Left lobe of liver (tissue), 2 donors: Measurements from ENCODE around the gene AMDHD1. TPM values are rescaled to one million over a fixed set of nuclear protein-coding genes. Genes with fewer than 3 reads are reported as not detected.

Experiments used
- ATAC-seq: fragments of 200-7000 bp; cut with Tn5 transposase; one replicate; pipeline ENCODE4 v1.9.1; 2020; ENCODE audit warnings: mild to moderate bottlenecking, moderate library complexity
- DNase-seq: peaks from one replicate; pipeline ENCODE4 v3.0.0-alpha.2; 2020; ENCODE audit warnings: low spot score
- total RNA-seq: library from RNA; stranded (reverse); gene quantifications from one replicate; pipeline ENCODE4 v1.2.1, GENCODE V29; 2021
- donor health status: DM: no; HTN: no; CAD: no; lungs with moderate emphysema.
- donor health status: DM: no; HTN: yes; CAD: no.

The AMDHD1 gene
- total RNA-seq, 1 donor from 2014 or later, result 81.5 TPM

- ATAC-seq (no peak), DNase-seq (no peak)
Measured at GRCh38 chr12:95994476-95994875, 51.3 kb downstream of the AMDHD1 start.

GRCh38 chr12:95995238-95996031, 52.3 kb downstream of the AMDHD1 start:
- peak; percentile 60 for ATAC-seq
- DNase-seq, result peak; percentile 76

GRCh38 chr12:95996034-95996658, 53.0 kb downstream of the AMDHD1 start, which contains the start of gene HAL:
Gene HAL (minus strand): TSS chr12:95996344. CDS start chr12:95995910, 434 bp downstream.
- DNase-seq, result peak; percentile 84

GRCh38 chr12:95997276-95997675, 54.1 kb downstream of the AMDHD1 start:
- DNase-seq (no peak), ATAC-seq (no peak)

More at GRCh38 chr12:95996034-95996658, 53.0 kb downstream of the AMDHD1 start, which contains the start of gene HAL:
- ATAC-seq, result peak; percentile 46

- no peak for DNase-seq
Measured at GRCh38 chr12:95997911-95998510, 54.9 kb downstream of the AMDHD1 start.

GRCh38 chr12:95998611-95999286, 55.6 kb downstream of the AMDHD1 start:
- ATAC-seq (peak; percentile 66), DNase-seq (no peak)

More at GRCh38 chr12:95997911-95998510, 54.9 kb downstream of the AMDHD1 start:
- no peak for ATAC-seq

GRCh38 chr12:95999484-95999883, 56.4 kb downstream of the AMDHD1 start:
- ATAC-seq (peak; percentile 23), DNase-seq (no peak)

- ATAC-seq (no peak), DNase-seq (no peak)
Measured at GRCh38 chr12:96000858-96001257, 57.7 kb downstream of the AMDHD1 start.

GRCh38 chr12:96006727-96007126, 63.6 kb downstream of the AMDHD1 start:
- no peak for ATAC-seq
- DNase-seq, result no peak

GRCh38 chr12:96007729-96008128, 64.6 kb downstream of the AMDHD1 start:
- no peak for DNase-seq
- no peak for ATAC-seq

- ATAC-seq (no peak), DNase-seq (no peak)
Measured at GRCh38 chr12:96014943-96015599, 71.9 kb downstream of the AMDHD1 start.

- peak; percentile 81 for ATAC-seq
- no peak for DNase-seq
Measured at GRCh38 chr12:96015672-96016071, 72.5 kb downstream of the AMDHD1 start.

Other genes starting within 250 kb of the AMDHD1 start
- 20.7 TPM for gene NTN4, start 152.6 kb upstream of the AMDHD1 start, total RNA-seq
- 8.5 TPM for gene SNRPF, start 84.4 kb upstream of the AMDHD1 start, total RNA-seq
- 0.93 TPM for gene CCDC38, start 717 bp upstream of the AMDHD1 start, total RNA-seq
- gene HAL, start 53.0 kb downstream of the AMDHD1 start, total RNA-seq, result 210 TPM
- gene LTA4H, start 92.3 kb downstream of the AMDHD1 start, total RNA-seq, result 17.7 TPM